Panc1 (cell line): ENCODE results near the gene FAM81B.

ENCODE experiments used
- CTCF ChIP-seq: fragments of 450-650 bp; IDR thresholded peaks from 2 replicates; pipeline ENCODE4 v1.5.1; 2017; ENCODE audit warnings: mild to moderate bottlenecking
- REST ChIP-seq, 2 experiments: IDR thresholded peaks; 2 replicates each; pipeline ENCODE4 v1.6.1; 2011 to 2012; ENCODE audit warnings: low read depth in 2 of 2, control low read depth in 1 of 2, low read length in 1 of 2, mild to moderate bottlenecking in 1 of 2, moderate library complexity in 1 of 2; ENCODE audit not compliant: insufficient read depth in 1 of 2
- TCF7L2 ChIP-seq: IDR thresholded peaks from 2 replicates; pipeline ENCODE4 v1.6.1; 2011; ENCODE audit warnings: mild to moderate bottlenecking, low read depth, low read length, inconsistent platforms

- no peak for TF ChIP-seq CTCF
- TF ChIP-seq TCF7L2 = no peak
- TF ChIP-seq REST (IDR thresholded peaks at IDR 0.05; ENCODE audit: insufficient read depth in 1 of 2, low read depth in 2 of 2, low read length in 1 of 2) = no peak
Observed at GRCh38 chr5:95449460-95449859, 58.3 kb downstream of the FAM81B start.
